ENCODE results near the gene TMEM116.

DNA sequence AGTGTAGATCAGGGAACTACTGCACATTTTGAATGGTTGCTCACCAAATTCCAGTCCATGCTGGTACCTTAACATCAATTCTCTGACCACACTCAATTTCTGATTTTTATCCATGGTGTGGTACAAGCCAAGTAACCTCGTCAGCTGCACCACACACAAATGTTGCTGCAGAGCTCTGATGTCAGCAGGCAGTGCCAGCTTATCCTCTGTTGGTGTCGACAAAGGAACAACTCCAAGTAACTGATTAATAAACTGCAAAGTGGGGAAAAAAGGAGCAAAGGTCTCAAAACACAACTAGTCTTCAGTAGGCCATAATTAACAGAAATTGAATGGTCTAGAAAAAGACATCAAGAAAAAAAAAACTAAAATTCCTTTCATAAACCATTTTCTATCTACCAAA is 48.2 kb upstream of the TMEM116 start:
- TF ChIP-seq EP300 (IDR thresholded peaks at IDR 0.05) (no peak), POLR2AphosphoS5 (IDR thresholded peaks at IDR 0.05) (no peak), CTCF (IDR thresholded peaks at IDR 0.05) (no peak), POLR2A (IDR thresholded peaks at IDR 0.05; ENCODE audit: low read depth) (no peak)
